Subcutaneous abdominal adipose tissue (tissue), 5 donors: ENCODE results near the gene GPX3.
A peak's percentile ranks its signal among the peaks of the same experiment; 100 is the strongest.

Experiments
- H3K27ac ChIP-seq: one replicate; pipeline ENCODE4 v1.7.0; 2013; ENCODE audit warnings: low read depth, mild to moderate bottlenecking, inconsistent platforms, low read length, moderate library complexity
- H3K27me3 ChIP-seq, 5 donors: one replicate each; pipeline ENCODE4 v1.7.0; 2013; ENCODE audit warnings: low read length in 5 of 5, inconsistent platforms in 1 of 5; ENCODE audit not compliant: control insufficient read depth in 5 of 5, insufficient read depth in 4 of 5
- H3K36me3 ChIP-seq, 5 donors: one replicate each; pipeline ENCODE4 v1.7.0; 2013; ENCODE audit warnings: low read length in 5 of 5; ENCODE audit not compliant: control insufficient read depth in 5 of 5, insufficient read depth in 5 of 5
- H3K4me1 ChIP-seq, 5 donors: one replicate each; pipeline ENCODE4 v1.7.0; 2013; ENCODE audit warnings: low read length in 5 of 5, mild to moderate bottlenecking in 3 of 5, moderate library complexity in 1 of 5; ENCODE audit not compliant: control insufficient read depth in 5 of 5, insufficient read depth in 5 of 5
- H3K4me3 ChIP-seq, 5 donors: one replicate each; pipeline ENCODE4 v1.7.0; 2013; ENCODE audit warnings: low read length in 5 of 5, low read depth in 1 of 5
- H3K9ac ChIP-seq, 5 donors: one replicate each; pipeline ENCODE4 v1.7.0; 2013; ENCODE audit warnings: low read length in 5 of 5, mild to moderate bottlenecking in 4 of 5, moderate library complexity in 3 of 5
- H3K9me3 ChIP-seq, 5 donors: one replicate each; pipeline ENCODE4 v1.7.0; 2013; ENCODE audit warnings: low read length in 5 of 5; ENCODE audit not compliant: control insufficient read depth in 5 of 5
- donor health status: healthy.
- donor health status: healthy.
- donor health status: healthy.
- donor health status: healthy.
- donor health status: healthy.

GPX3 gene

GRCh38 chr5:151053796-151054462 is 33.5 kb downstream of the GPX3 start:
- Histone ChIP-seq H3K27me3 (no peaks in the 10 kb centered on the region), H3K27ac (peak overlapping the region; percentile 33), H3K9ac (peak overlapping the region in 1 of 5 donors; percentile 6), H3K4me3 (no peak overlapping the region), H3K36me3 (peaks cover 3 to 92% (median 78%) of the 10 kb centered on the region in 5 donors), H3K4me1 (peaks cover 4 to 36% (median 26%) of the 10 kb centered on the region in 5 donors), H3K9me3 (no peaks in the 10 kb centered on the region)

- no peak overlapping the region for H3K4me3 ChIP-seq
- H3K4me1 ChIP-seq: peaks cover 4 to 36% (median 26%) of the 10 kb centered on the region in 5 donors
- H3K27me3 ChIP-seq: no peaks in the 10 kb centered on the region
- H3K9me3 ChIP-seq: no peaks in the 10 kb centered on the region
- peaks cover 3 to 91% (median 78%) of the 10 kb centered on the region in 5 donors for H3K36me3 ChIP-seq
- peak overlapping the region; percentile 33 for H3K27ac ChIP-seq
- no peak overlapping the region for H3K9ac ChIP-seq
Measured at GRCh38 chr5:151054709-151055108, 34.3 kb downstream of the GPX3 start.

- H3K4me3 ChIP-seq: no peak overlapping the region
- no peaks in the 10 kb centered on the region for H3K9me3 ChIP-seq
- peaks cover 4 to 41% (median 29%) of the 10 kb centered on the region in 5 donors for H3K4me1 ChIP-seq
- no peak overlapping the region for H3K9ac ChIP-seq
- peaks cover 3 to 92% (median 79%) of the 10 kb centered on the region in 5 donors for H3K36me3 ChIP-seq
- H3K27ac ChIP-seq: no peak overlapping the region
- H3K27me3 ChIP-seq: no peaks in the 10 kb centered on the region
Measured at GRCh38 chr5:151055336-151055735, 34.9 kb downstream of the GPX3 start.

GRCh38 chr5:151056379-151057325 is 36.3 kb downstream of the GPX3 start:
- peaks cover 9 to 54% (median 40%) of the 10 kb centered on the region in 5 donors for H3K4me1 ChIP-seq
- H3K9ac ChIP-seq: no peak overlapping the region
- peaks cover 0 to 94% (median 80%) of the 10 kb centered on the region in 5 donors for H3K36me3 ChIP-seq
- no peaks in the 10 kb centered on the region for H3K27me3 ChIP-seq
- no peak overlapping the region for H3K27ac ChIP-seq
- H3K4me3 ChIP-seq: no peak overlapping the region
- H3K9me3 ChIP-seq: no peaks in the 10 kb centered on the region

GRCh38 chr5:151058301-151058700 is 37.9 kb downstream of the GPX3 start:
- no peaks in the 10 kb centered on the region for H3K9me3 ChIP-seq
- H3K9ac ChIP-seq: no peak overlapping the region
- H3K4me1 ChIP-seq: peaks cover 13 to 59% (median 44%) of the 10 kb centered on the region in 5 donors
- H3K27me3 ChIP-seq: no peaks in the 10 kb centered on the region
- H3K4me3 ChIP-seq: no peak overlapping the region
- peaks cover 0 to 97% (median 92%) of the 10 kb centered on the region in 5 donors for H3K36me3 ChIP-seq
- peak overlapping the region; percentile 98 for H3K27ac ChIP-seq

GRCh38 chr5:151058891-151059489 is 38.6 kb downstream of the GPX3 start:
- H3K27ac ChIP-seq: peak overlapping the region; percentile 98
- H3K9me3 ChIP-seq: no peaks in the 10 kb centered on the region
- no peaks in the 10 kb centered on the region for H3K27me3 ChIP-seq
- peak overlapping the region in 3 of 5 donors; percentile 3 to 37 (median 26) for H3K9ac ChIP-seq
- H3K4me1 ChIP-seq: peaks cover 17 to 66% (median 51%) of the 10 kb centered on the region in 5 donors
- peaks cover 0 to 90% (median 85%) of the 10 kb centered on the region in 5 donors for H3K36me3 ChIP-seq
- H3K4me3 ChIP-seq: no peak overlapping the region

GRCh38 chr5:151060742-151061141 is 40.4 kb downstream of the GPX3 start:
- H3K27ac ChIP-seq: peak overlapping the region; percentile 98
- peaks cover 18 to 81% (median 63%) of the 10 kb centered on the region in 5 donors for H3K4me1 ChIP-seq
- H3K4me3 ChIP-seq: no peak overlapping the region
- H3K9me3 ChIP-seq: no peaks in the 10 kb centered on the region
- H3K27me3 ChIP-seq: no peaks in the 10 kb centered on the region
- H3K36me3 ChIP-seq: peaks cover 0 to 78% (median 72%) of the 10 kb centered on the region in 5 donors
- peak overlapping the region in 4 of 5 donors; percentile 63 to 74 (median 64) for H3K9ac ChIP-seq

GRCh38 chr5:151062405-151063141 is 42.2 kb downstream of the GPX3 start:
- H3K4me1 ChIP-seq: peaks cover 19 to 93% (median 78%) of the 10 kb centered on the region in 5 donors
- peak overlapping the region; percentile 98 for H3K27ac ChIP-seq
- no peaks in the 10 kb centered on the region for H3K27me3 ChIP-seq
- H3K9me3 ChIP-seq: no peaks in the 10 kb centered on the region
- peaks cover 0 to 68% (median 65%) of the 10 kb centered on the region in 5 donors for H3K36me3 ChIP-seq
- H3K4me3 ChIP-seq: no peak overlapping the region
- H3K9ac ChIP-seq: peak overlapping the region in 4 of 5 donors; percentile 4 to 43 (median 32)
